Astrocyte (in vitro differentiated cells and primary cell): ENCODE measurements around the gene NR4A2. TPM values are rescaled to one million over a fixed set of nuclear protein-coding genes. Genes with fewer than 3 reads are reported as not detected.

Source experiments
- DNase-seq: peaks from one replicate; pipeline ENCODE4 v3.0.0-alpha.2; 2010; ENCODE audit warnings: low read depth
- FAIRE-seq: peaks from 2 replicates; lab custom pipeline; 2011; peaks lifted over from hg19 to GRCh38; lab: Jason Lieb, UNC
- H2AFZ ChIP-seq: 2 replicates; pipeline ENCODE4 v1.6.0; 2012; ENCODE audit warnings: low read depth, low read length, inconsistent platforms
- H3K27ac ChIP-seq: 2 replicates; pipeline ENCODE4 v1.5.1; 2011; ENCODE audit warnings: low read depth, low read length, inconsistent platforms
- H3K27me3 ChIP-seq: 2 replicates; pipeline ENCODE4 v1.6.0; 2011; ENCODE audit warnings: low read length, inconsistent platforms; ENCODE audit not compliant: insufficient read depth
- H3K36me3 ChIP-seq: 2 replicates; pipeline ENCODE4 v1.5.1; 2011; ENCODE audit warnings: low read length, inconsistent platforms; ENCODE audit not compliant: insufficient read depth
- H3K4me1 ChIP-seq: 2 replicates; pipeline ENCODE4 v1.5.1; 2011; ENCODE audit warnings: low read length, inconsistent platforms; ENCODE audit not compliant: insufficient read depth
- H3K4me2 ChIP-seq: 2 replicates; pipeline ENCODE4 v1.6.0; 2012; ENCODE audit warnings: low read length, inconsistent platforms
- H3K4me3 ChIP-seq: 2 replicates; pipeline ENCODE4 v1.5.1; 2011; ENCODE audit warnings: low read depth, mild to moderate bottlenecking, low read length, inconsistent platforms; ENCODE audit not compliant: insufficient read depth
- H3K79me2 ChIP-seq: 2 replicates; pipeline ENCODE4 v1.6.0; 2012; ENCODE audit warnings: mild to moderate bottlenecking, low read length, inconsistent platforms; ENCODE audit not compliant: insufficient read depth
- H3K9ac ChIP-seq: 2 replicates; pipeline ENCODE4 v1.6.0; 2012; ENCODE audit warnings: mild to moderate bottlenecking, low read length, inconsistent platforms
- H3K9me3 ChIP-seq: 2 replicates; pipeline ENCODE4 v1.5.1; 2012; ENCODE audit warnings: low read depth, mild to moderate bottlenecking, low read length, inconsistent platforms; ENCODE audit not compliant: insufficient read depth
- H4K20me1 ChIP-seq: 2 replicates; pipeline ENCODE4 v1.6.0; 2012; ENCODE audit warnings: low read length, inconsistent platforms; ENCODE audit not compliant: insufficient read depth
- H3K27ac Mint-ChIP-seq: one replicate; pipeline ENCODE4 v1.8.0; 2021; ENCODE audit warnings: mild to moderate bottlenecking, mixed read lengths; ENCODE audit not compliant: unreplicated experiment
- H3K27me3 Mint-ChIP-seq: one replicate; pipeline ENCODE4 v1.8.0; 2021; ENCODE audit warnings: low read depth, mixed read lengths; ENCODE audit not compliant: unreplicated experiment
- H3K36me3 Mint-ChIP-seq: one replicate; pipeline ENCODE4 v1.8.0; 2021; ENCODE audit warnings: low read depth, mixed read lengths; ENCODE audit not compliant: unreplicated experiment
- H3K4me1 Mint-ChIP-seq: one replicate; pipeline ENCODE4 v1.8.0; 2021; ENCODE audit warnings: low read depth, mixed read lengths; ENCODE audit not compliant: unreplicated experiment
- H3K4me3 Mint-ChIP-seq: one replicate; pipeline ENCODE4 v1.8.0; 2021; ENCODE audit warnings: mild to moderate bottlenecking, moderate library complexity, mixed read lengths; ENCODE audit not compliant: unreplicated experiment
- H3K9me3 Mint-ChIP-seq: one replicate; pipeline ENCODE4 v1.8.0; 2021; ENCODE audit warnings: mild to moderate bottlenecking, mixed read lengths; ENCODE audit not compliant: unreplicated experiment
- CTCF ChIP-seq: IDR thresholded peaks from 2 replicates; pipeline ENCODE4 v1.5.1; 2011; ENCODE audit warnings: low read depth, mild to moderate bottlenecking, inconsistent platforms, low read length, moderate library complexity; ENCODE audit not compliant: insufficient read depth
- EZH2 ChIP-seq: IDR thresholded peaks from 2 replicates; pipeline ENCODE4 v1.6.1; 2012; ENCODE audit warnings: mild to moderate bottlenecking, low read length, inconsistent platforms; ENCODE audit not compliant: insufficient read depth
- total RNA-seq: library from RNA; stranded (reverse); gene quantifications from 2 replicates; pipeline ENCODE4 v1.2.1, GENCODE V29; 2021

Gene NR4A2
- total RNA-seq, 1 donor from 2014 or later = 1.3 TPM

- no peak for FAIRE-seq
- Mint-ChIP-seq H3K4me3 (no peak overlapping the region), H3K27ac (no peak overlapping the region), H3K27me3 (no peaks in the 10 kb centered on the region), H3K9me3 (no peaks in the 10 kb centered on the region), H3K4me1 (no peaks in the 10 kb centered on the region), H3K36me3 (no peaks in the 10 kb centered on the region)
- Histone ChIP-seq H3K9me3 (no peaks in the 10 kb centered on the region), H3K4me2 (no peak overlapping the region), H2AFZ (no peak overlapping the region), H3K9ac (no peak overlapping the region), H3K36me3 (no peaks in the 10 kb centered on the region), H3K4me1 (no peaks in the 10 kb centered on the region), H3K4me3 (no peak overlapping the region), H4K20me1 (no peaks in the 10 kb centered on the region), H3K27me3 (no peaks in the 10 kb centered on the region), H3K79me2 (no peaks in the 10 kb centered on the region), H3K27ac (no peak overlapping the region)
- TF ChIP-seq EZH2 (no peak), CTCF (no peak)
- DNase-seq = no peak
Observed at GRCh38 chr2:156350374-156351142, 18.0 kb upstream of the NR4A2 start.

GRCh38 chr2:156349605-156350004 is 17.1 kb upstream of the NR4A2 start:
- Mint-ChIP-seq H3K9me3 (no peaks in the 10 kb centered on the region), H3K4me1 (peaks cover 5% of the 10 kb centered on the region), H3K27me3 (no peaks in the 10 kb centered on the region), H3K4me3 (no peak overlapping the region), H3K36me3 (no peaks in the 10 kb centered on the region), H3K27ac (no peak overlapping the region)
- H3K27ac ChIP-seq = no peak overlapping the region
- H3K4me1 ChIP-seq = no peaks in the 10 kb centered on the region
- H3K36me3 ChIP-seq = no peaks in the 10 kb centered on the region
- TF ChIP-seq CTCF (no peak), EZH2 (no peak)
- no peak overlapping the region for H3K9ac ChIP-seq
- no peak overlapping the region for H3K4me2 ChIP-seq
- no peak overlapping the region for H2AFZ ChIP-seq
- no peak overlapping the region for H3K4me3 ChIP-seq
- FAIRE-seq = no peak
- no peaks in the 10 kb centered on the region for H4K20me1 ChIP-seq
- no peaks in the 10 kb centered on the region for H3K9me3 ChIP-seq
- no peaks in the 10 kb centered on the region for H3K27me3 ChIP-seq
- no peak for DNase-seq
- no peaks in the 10 kb centered on the region for H3K79me2 ChIP-seq

- no peaks in the 10 kb centered on the region for H3K9me3 ChIP-seq
- Mint-ChIP-seq H3K27me3 (no peaks in the 10 kb centered on the region), H3K4me3 (no peak overlapping the region), H3K4me1 (peaks cover 9% of the 10 kb centered on the region), H3K27ac (no peak overlapping the region), H3K9me3 (no peaks in the 10 kb centered on the region), H3K36me3 (no peaks in the 10 kb centered on the region)
- no peaks in the 10 kb centered on the region for H4K20me1 ChIP-seq
- no peaks in the 10 kb centered on the region for H3K79me2 ChIP-seq
- FAIRE-seq (no peak), DNase-seq (no peak)
- no peak overlapping the region for H2AFZ ChIP-seq
- H3K4me2 ChIP-seq = no peak overlapping the region
- H3K4me3 ChIP-seq = no peak overlapping the region
- no peaks in the 10 kb centered on the region for H3K4me1 ChIP-seq
- no peak overlapping the region for H3K9ac ChIP-seq
- H3K27ac ChIP-seq = no peak overlapping the region
- TF ChIP-seq CTCF = no peak
- no peak for TF ChIP-seq EZH2
- no peaks in the 10 kb centered on the region for H3K36me3 ChIP-seq
- H3K27me3 ChIP-seq = no peaks in the 10 kb centered on the region
Observed at GRCh38 chr2:156349161-156349560, 16.6 kb upstream of the NR4A2 start.
